Lower lobe of right lung (tissue), 2 donors: ENCODE results near the gene BACE1. TPM values are rescaled to one million over a fixed set of nuclear protein-coding genes. Genes with fewer than 3 reads are reported as not detected.
A peak's percentile ranks its signal among the peaks of the same experiment; 100 is the strongest.

ENCODE experiments used
- ATAC-seq, 2 donors: fragments of 200-7000 bp; cut with Tn5 transposase; one replicate each; pipeline ENCODE4 v1.9.1; 2020 to 2022; ENCODE audit warnings: mild to moderate bottlenecking in 2 of 2, moderate library complexity in 2 of 2
- DNase-seq: peaks from one replicate; pipeline ENCODE4 v3.0.0-alpha.2; 2020
- H3K27ac ChIP-seq: fragments of 200-600 bp; one replicate; pipeline ENCODE4 v1.8.0; 2022
- H3K27me3 ChIP-seq: fragments of 200-600 bp; one replicate; pipeline ENCODE4 v1.8.0; 2022; ENCODE audit warnings: low read depth
- H3K36me3 ChIP-seq: fragments of 200-600 bp; one replicate; pipeline ENCODE4 v1.8.0; 2022; ENCODE audit warnings: mild to moderate bottlenecking
- H3K4me1 ChIP-seq: fragments of 200-600 bp; one replicate; pipeline ENCODE4 v1.8.0; 2022
- H3K4me3 ChIP-seq: fragments of 200-600 bp; one replicate; pipeline ENCODE4 v1.8.0; 2022; ENCODE audit warnings: mild to moderate bottlenecking
- H3K9me3 ChIP-seq: fragments of 200-600 bp; one replicate; pipeline ENCODE4 v1.8.0; 2022
- intact Hi-C: fragments of 100-400 bp; cut with DNase I; formaldehyde crosslinking; loops from one replicate; pipeline ENCODE4 v1.11.0; 2022
- total RNA-seq: library from RNA; stranded (reverse); fragmentation: NEBNext Ultra II Directional; extraction: Animal tissue kit (Norgen Biotek cat#: 25700); gene quantifications from one replicate; pipeline ENCODE4 v1.2.1, GENCODE V29; 2021
- TF ChIP-seq, protein P1 (sequence below): fragments of 200-600 bp; IDR thresholded peaks from one replicate; pipeline ENCODE4 v1.8.0; 2022; ENCODE audit warnings: antibody characterized with exemption, mild to moderate bottlenecking
- donor health status: DM: no; HTN: yes; CAD: no; lungs with severe emphysema.

BACE1 gene
- total RNA-seq, 1 donor from 2014 or later: 28.4 TPM

DNA sequence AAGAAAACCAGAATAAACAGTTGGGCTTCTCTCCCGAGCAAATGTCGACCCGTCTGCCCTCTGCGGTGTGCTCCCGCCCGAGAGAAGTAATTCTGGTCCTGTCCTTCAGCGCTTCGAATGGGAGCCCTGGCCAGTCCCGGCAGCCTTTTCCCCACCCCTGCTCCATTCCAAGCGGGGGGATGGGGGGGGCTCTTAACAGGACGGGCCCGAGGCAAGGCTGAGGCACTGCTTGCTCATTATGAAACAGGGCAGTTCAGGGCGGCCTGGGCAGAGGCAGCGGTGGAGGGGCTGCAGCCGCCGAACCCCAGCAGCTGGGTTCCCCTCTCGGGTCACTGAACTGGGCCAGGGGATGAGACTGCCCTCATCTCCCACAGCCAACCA lies 15.8 kb downstream of the BACE1 start:
- no peaks in the 10 kb centered on the region for H3K27me3 ChIP-seq
- DNase-seq: no peak
- no peak overlapping the region for H3K27ac ChIP-seq

DNA sequence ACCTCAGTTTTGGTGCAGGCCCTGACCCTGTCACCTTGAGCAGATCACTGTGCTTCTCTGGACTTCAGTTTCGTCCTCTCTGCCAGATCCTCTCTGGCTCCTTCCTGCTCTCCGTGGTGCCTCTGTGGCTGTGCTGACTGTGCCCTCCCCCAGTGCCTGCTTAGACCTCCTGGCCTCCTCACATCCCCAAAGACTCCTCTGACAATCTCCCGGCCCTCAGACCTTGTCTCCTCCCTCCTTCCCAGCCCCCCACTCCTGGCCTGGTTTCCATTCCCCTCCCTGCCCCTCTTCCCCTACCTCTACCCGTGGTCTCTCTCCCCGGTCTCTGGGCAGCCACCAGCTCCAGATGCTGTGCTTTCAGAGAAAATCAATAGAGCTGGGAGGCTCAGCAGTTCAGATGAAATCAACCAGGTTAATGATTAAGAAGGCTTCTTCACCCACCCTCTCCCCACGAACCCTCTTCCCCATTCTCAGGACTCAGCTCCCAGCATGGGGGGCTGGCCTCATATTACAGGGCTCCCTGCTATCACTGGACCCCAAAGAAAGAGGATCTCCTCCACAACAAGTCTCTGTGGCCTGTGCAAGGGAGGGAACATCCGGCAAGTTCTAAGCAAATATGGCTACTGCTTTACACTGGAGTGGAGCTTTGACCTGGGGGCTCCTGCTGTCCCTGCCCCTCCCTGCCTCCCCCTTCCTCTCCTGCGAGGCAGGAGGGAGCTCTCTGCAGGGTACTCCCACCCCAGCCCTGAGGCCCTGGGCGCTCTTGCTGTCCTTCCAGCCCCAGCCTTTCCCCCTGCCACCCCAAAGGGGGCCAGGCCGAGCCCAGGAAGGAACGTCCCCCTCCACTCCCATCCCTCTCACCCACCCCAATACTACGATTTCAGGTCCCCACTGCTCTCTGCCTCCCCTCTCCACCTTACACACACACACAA lies 16.4 kb downstream of the BACE1 start:
- no peaks in the 10 kb centered on the region for H3K9me3 ChIP-seq
- H3K4me3 ChIP-seq: peak overlapping the region; percentile 17
- H3K27ac ChIP-seq: no peak overlapping the region
- TF ChIP-seq, protein P1, sequence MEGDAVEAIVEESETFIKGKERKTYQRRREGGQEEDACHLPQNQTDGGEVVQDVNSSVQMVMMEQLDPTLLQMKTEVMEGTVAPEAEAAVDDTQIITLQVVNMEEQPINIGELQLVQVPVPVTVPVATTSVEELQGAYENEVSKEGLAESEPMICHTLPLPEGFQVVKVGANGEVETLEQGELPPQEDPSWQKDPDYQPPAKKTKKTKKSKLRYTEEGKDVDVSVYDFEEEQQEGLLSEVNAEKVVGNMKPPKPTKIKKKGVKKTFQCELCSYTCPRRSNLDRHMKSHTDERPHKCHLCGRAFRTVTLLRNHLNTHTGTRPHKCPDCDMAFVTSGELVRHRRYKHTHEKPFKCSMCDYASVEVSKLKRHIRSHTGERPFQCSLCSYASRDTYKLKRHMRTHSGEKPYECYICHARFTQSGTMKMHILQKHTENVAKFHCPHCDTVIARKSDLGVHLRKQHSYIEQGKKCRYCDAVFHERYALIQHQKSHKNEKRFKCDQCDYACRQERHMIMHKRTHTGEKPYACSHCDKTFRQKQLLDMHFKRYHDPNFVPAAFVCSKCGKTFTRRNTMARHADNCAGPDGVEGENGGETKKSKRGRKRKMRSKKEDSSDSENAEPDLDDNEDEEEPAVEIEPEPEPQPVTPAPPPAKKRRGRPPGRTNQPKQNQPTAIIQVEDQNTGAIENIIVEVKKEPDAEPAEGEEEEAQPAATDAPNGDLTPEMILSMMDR: no peak
- intact Hi-C loops: no loop called here
- no peaks in the 10 kb centered on the region for H3K27me3 ChIP-seq
- ATAC-seq (no peak), DNase-seq (no peak)
- peaks cover 3% of the 10 kb centered on the region for H3K36me3 ChIP-seq
- peaks cover 9% of the 10 kb centered on the region for H3K4me1 ChIP-seq

More for the DNA sequence above, 15.8 kb downstream of the BACE1 start:
- Histone ChIP-seq H3K36me3 (peaks cover 3% of the 10 kb centered on the region), H3K4me3 (peak overlapping the region; percentile 17), H3K4me1 (peaks cover 9% of the 10 kb centered on the region), H3K9me3 (no peaks in the 10 kb centered on the region)
- intact Hi-C loops: no loop called here
- TF ChIP-seq, protein P1: no peak
- ATAC-seq: peak; percentile 71 to 74

DNA sequence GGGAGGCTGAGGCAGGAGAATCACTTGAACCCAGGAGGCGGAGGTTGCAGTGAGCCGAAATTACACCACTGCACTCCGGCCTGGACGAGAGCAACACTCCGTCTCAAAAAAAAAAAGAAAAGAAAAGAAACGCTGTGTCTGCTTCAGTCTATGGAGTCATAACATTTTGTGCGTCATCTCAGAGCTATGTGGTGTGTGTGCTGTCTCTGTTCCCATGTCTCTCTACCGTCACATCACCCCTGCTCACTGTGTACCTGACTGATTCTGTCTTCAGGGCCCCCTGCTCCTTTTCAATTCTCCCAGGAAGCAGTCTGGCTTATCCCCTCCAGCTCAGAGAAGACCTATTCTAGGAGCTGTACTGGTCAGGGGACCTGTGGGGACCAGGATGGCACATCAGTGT lies 17.9 kb downstream of the BACE1 start:
- Histone ChIP-seq H3K27ac (no peak overlapping the region), H3K4me1 (peaks cover 9% of the 10 kb centered on the region), H3K9me3 (no peaks in the 10 kb centered on the region), H3K4me3 (no peak overlapping the region), H3K36me3 (peaks cover 12% of the 10 kb centered on the region), H3K27me3 (no peaks in the 10 kb centered on the region)
- TF ChIP-seq, protein P1: no peak
- no peak for DNase-seq
- no peak for ATAC-seq
- intact Hi-C loops: no loop called here

DNA sequence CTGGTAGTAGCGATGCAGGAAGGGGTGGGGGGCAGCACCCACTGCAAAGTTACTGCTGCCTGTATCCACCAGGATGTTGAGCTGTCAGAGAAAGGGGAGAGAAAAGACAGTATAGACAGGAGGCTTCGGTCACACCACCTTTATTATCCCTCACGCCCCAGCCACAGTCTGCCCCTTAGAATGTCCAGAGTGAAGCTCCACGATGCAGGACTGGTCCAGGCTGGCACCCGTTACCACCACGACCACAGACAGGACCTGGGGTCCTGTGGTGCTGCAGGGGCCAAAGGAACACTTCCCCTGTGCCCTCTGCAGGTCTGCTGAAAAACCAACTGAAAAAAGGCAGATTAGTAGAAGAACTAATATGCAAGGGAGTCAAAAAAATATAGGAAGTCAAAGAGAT lies 19.2 kb downstream of the BACE1 start:
- Histone ChIP-seq H3K9me3 (no peaks in the 10 kb centered on the region), H3K27ac (no peak overlapping the region), H3K36me3 (peaks cover 23% of the 10 kb centered on the region), H3K4me1 (peaks cover 9% of the 10 kb centered on the region), H3K27me3 (no peaks in the 10 kb centered on the region), H3K4me3 (no peak overlapping the region)
- TF ChIP-seq, protein P1: no peak
- no peak for ATAC-seq
- DNase-seq: no peak
- intact Hi-C loops: no loop called here

DNA sequence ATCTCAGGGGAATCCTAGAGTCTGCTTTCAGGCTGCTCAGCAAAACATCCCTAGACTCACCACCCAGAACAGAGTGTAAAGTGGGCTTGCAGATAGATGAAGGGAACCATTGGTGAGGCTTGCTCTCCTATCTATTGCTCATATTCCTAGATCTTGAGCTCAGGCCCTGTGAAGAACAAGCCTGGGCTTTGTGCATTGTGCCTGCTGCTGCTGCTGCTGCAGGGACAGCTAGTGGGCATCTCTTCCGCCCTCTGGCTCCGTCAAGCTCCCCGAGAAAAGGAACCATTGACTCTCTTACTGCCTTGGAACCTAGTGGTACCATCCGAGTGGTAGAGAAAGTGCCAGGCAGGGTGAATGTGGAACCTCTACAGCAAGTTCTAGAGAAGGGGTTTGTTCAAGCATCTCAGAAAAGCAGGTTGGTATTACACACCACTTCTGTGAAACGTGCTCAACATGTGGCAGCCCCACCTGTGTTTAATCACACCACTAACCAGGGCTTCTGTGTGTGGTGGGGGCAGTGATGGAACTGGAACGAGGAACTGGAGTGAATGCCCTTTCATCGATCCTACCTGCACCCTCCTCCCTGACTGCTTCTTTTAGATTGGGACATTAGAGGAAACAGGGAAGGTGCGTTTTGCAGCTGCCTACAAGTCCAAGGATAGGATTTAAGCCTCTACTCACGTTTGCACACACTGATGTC lies 20.5 kb downstream of the BACE1 start:
- no peak for DNase-seq
- Histone ChIP-seq H3K4me1 (peaks cover 7% of the 10 kb centered on the region), H3K27me3 (no peaks in the 10 kb centered on the region), H3K36me3 (peaks cover 36% of the 10 kb centered on the region), H3K27ac (no peak overlapping the region), H3K4me3 (no peak overlapping the region), H3K9me3 (no peaks in the 10 kb centered on the region)
- intact Hi-C loops: no loop called here
- TF ChIP-seq, protein P1: no peak
- ATAC-seq: no peak
